ENCODE data around the gene ANAPC2.

Gene ANAPC2

GRCh38 chr9:137156567-137157375 lies 31.6 kb downstream of the ANAPC2 start:
- in situ Hi-C loops (cut with HindIII; ENCODE audit: low pct_ligation_motif_present, low sequenced_read_pairs) = no loop called here
- TF ChIP-seq, protein P1, sequence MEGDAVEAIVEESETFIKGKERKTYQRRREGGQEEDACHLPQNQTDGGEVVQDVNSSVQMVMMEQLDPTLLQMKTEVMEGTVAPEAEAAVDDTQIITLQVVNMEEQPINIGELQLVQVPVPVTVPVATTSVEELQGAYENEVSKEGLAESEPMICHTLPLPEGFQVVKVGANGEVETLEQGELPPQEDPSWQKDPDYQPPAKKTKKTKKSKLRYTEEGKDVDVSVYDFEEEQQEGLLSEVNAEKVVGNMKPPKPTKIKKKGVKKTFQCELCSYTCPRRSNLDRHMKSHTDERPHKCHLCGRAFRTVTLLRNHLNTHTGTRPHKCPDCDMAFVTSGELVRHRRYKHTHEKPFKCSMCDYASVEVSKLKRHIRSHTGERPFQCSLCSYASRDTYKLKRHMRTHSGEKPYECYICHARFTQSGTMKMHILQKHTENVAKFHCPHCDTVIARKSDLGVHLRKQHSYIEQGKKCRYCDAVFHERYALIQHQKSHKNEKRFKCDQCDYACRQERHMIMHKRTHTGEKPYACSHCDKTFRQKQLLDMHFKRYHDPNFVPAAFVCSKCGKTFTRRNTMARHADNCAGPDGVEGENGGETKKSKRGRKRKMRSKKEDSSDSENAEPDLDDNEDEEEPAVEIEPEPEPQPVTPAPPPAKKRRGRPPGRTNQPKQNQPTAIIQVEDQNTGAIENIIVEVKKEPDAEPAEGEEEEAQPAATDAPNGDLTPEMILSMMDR (IDR thresholded peaks at IDR 0.05; ENCODE audit: low read depth, low read length, missing control alignments) = no peak
- Histone ChIP-seq H3K27me3 (replicated peaks) (peaks cover 19% of the 10 kb centered on the region), H3K27ac (no peak overlapping the region), H3K4me3 (ENCODE audit: low read depth, low read length) (peak overlapping the region; percentile 35), H3K36me3 (replicated peaks) (no peaks in the 10 kb centered on the region)
- DNase-seq = peak; percentile 4

GRCh38 chr9:137152844-137153405 lies 35.4 kb downstream of the ANAPC2 start:
- Histone ChIP-seq H3K27ac (no peak overlapping the region), H3K27me3 (replicated peaks) (no peaks in the 10 kb centered on the region), H3K36me3 (replicated peaks) (no peaks in the 10 kb centered on the region), H3K4me3 (ENCODE audit: low read depth, low read length) (no peak overlapping the region)
- in situ Hi-C loops (cut with HindIII; ENCODE audit: low pct_ligation_motif_present, low sequenced_read_pairs) = no loop called here
- DNase-seq = no peak
- TF ChIP-seq, protein P1 (IDR thresholded peaks at IDR 0.05; ENCODE audit: low read depth, low read length, missing control alignments) = no peak

- TF ChIP-seq, protein P1 (IDR thresholded peaks at IDR 0.05; ENCODE audit: low read depth, low read length, missing control alignments) = no peak
- peak; percentile 16 for DNase-seq
- in situ Hi-C loops (cut with HindIII; ENCODE audit: low pct_ligation_motif_present, low sequenced_read_pairs) = no loop called here
- no peaks in the 10 kb centered on the region for H3K36me3 ChIP-seq (replicated peaks)
- no peak overlapping the region for H3K27ac ChIP-seq
- no peaks in the 10 kb centered on the region for H3K27me3 ChIP-seq (replicated peaks)
- H3K4me3 ChIP-seq (ENCODE audit: low read depth, low read length) = no peak overlapping the region
These were observed 37.5 kb downstream of the ANAPC2 start for GRCh38 chr9:137150617-137151457.

GRCh38 chr9:137149942-137150616 lies 38.3 kb downstream of the ANAPC2 start:
- TF ChIP-seq, protein P1 (IDR thresholded peaks at IDR 0.05; ENCODE audit: low read depth, low read length, missing control alignments) = no peak
- H3K36me3 ChIP-seq (replicated peaks) = no peaks in the 10 kb centered on the region
- H3K27ac ChIP-seq = no peak overlapping the region
- no peak overlapping the region for H3K4me3 ChIP-seq (ENCODE audit: low read depth, low read length)
- DNase-seq = no peak
- in situ Hi-C loops (cut with HindIII; ENCODE audit: low pct_ligation_motif_present, low sequenced_read_pairs) = no loop called here
- H3K27me3 ChIP-seq (replicated peaks) = no peaks in the 10 kb centered on the region

DNA sequence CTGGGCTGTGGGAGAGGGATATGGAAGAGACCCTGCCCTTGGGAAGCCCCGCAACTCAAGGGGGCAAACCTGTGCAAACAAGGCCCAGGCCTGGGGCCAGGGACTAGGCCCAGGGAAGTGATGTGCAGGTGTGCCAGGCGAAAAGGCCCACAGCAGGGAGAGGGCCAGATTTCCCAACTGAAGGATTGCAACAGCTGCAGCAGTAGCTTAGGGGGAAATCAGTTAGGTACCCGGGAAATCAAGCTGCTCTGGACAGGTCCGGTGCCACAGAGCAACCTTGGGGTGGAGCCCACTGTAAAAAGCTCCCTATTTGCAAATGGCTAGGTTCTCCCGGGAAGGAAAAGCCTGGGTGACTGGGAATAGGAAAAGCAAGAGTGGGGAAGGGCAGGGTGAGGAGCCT lies 39.0 kb downstream of the ANAPC2 start:
- no peaks in the 10 kb centered on the region for H3K27me3 ChIP-seq (replicated peaks)
- in situ Hi-C loops (cut with HindIII; ENCODE audit: low pct_ligation_motif_present, low sequenced_read_pairs) = no loop called here
- no peaks in the 10 kb centered on the region for H3K36me3 ChIP-seq (replicated peaks)
- H3K27ac ChIP-seq = no peak overlapping the region
- TF ChIP-seq, protein P1 (IDR thresholded peaks at IDR 0.05; ENCODE audit: low read depth, low read length, missing control alignments) = no peak
- H3K4me3 ChIP-seq (ENCODE audit: low read depth, low read length) = no peak overlapping the region
- DNase-seq = no peak

All from brain microvascular endothelial cell (primary cell).